DLD1 (cell line): Measurements from ENCODE around the gene OAF.

ENCODE experiments used
- in situ Hi-C: cut with HindIII; loops from 2 replicates; pipeline ENCODE4 v1.10.0; 2017; ENCODE audit warnings: low sequenced_read_pairs

Gene OAF

GRCh38 chr11:120199613-120200012 is 11.2 kb upstream of the OAF start:
- in situ Hi-C loops = no loop called here

GRCh38 chr11:120200677-120201076 is 10.2 kb upstream of the OAF start:
- in situ Hi-C loops = no loop called here

GRCh38 chr11:120201653-120202052 is 9.2 kb upstream of the OAF start:
- in situ Hi-C loops = no loop called here

- in situ Hi-C loops = no loop called here
These were observed 7.2 kb upstream of the OAF start for GRCh38 chr11:120203626-120204025.

GRCh38 chr11:120205596-120206161 is 5.2 kb upstream of the OAF start:
- in situ Hi-C loops = no loop called here

- in situ Hi-C loops = no loop called here
These were observed 3.3 kb upstream of the OAF start for GRCh38 chr11:120207512-120207911.

- in situ Hi-C loops = no loop called here
These were observed 2.8 kb upstream of the OAF start for GRCh38 chr11:120208001-120208441.

- in situ Hi-C loops = no loop called here
These were observed 2.1 kb upstream of the OAF start for GRCh38 chr11:120208777-120209176.

- in situ Hi-C loops = no loop called here
These were observed 846 bp upstream of the OAF start for GRCh38 chr11:120209746-120210625.

- in situ Hi-C loops = no loop called here
These were observed 858 bp downstream of the OAF start for GRCh38 chr11:120211522-120212258.

- in situ Hi-C loops = no loop called here
These were observed 1.5 kb downstream of the OAF start for GRCh38 chr11:120212259-120212878.

- in situ Hi-C loops = no loop called here
These were observed 2.1 kb downstream of the OAF start for GRCh38 chr11:120212926-120213325.

- in situ Hi-C loops = no loop called here
These were observed 3.7 kb downstream of the OAF start for GRCh38 chr11:120214581-120214980.

GRCh38 chr11:120215634-120216033 is 4.8 kb downstream of the OAF start:
- in situ Hi-C loops = no loop called here

GRCh38 chr11:120216426-120217102 is 5.7 kb downstream of the OAF start:
- in situ Hi-C loops = no loop called here

GRCh38 chr11:120217526-120217925 is 6.7 kb downstream of the OAF start:
- in situ Hi-C loops = no loop called here

GRCh38 chr11:120217941-120218694 is 7.3 kb downstream of the OAF start:
- in situ Hi-C loops = no loop called here

- in situ Hi-C loops = no loop called here
These were observed 7.8 kb downstream of the OAF start for GRCh38 chr11:120218695-120219033.

- in situ Hi-C loops = no loop called here
These were observed 8.6 kb downstream of the OAF start for GRCh38 chr11:120219232-120219937.
